GM18870 (cell line): ENCODE results near the gene ATG3.
"Not testable (repeated sequence)": the region's sequence is repeated elsewhere in the genome, so short reads cannot be mapped to it uniquely, and the experiment has no call there.

ENCODE experiments used
- ATAC-seq: cut with Tn5 transposase; IDR thresholded peaks from one replicate; pipeline ENCODE4 v1.9.1; 2021; ENCODE audit warnings: moderate library complexity; ENCODE audit not compliant: unreplicated experiment

ATG3 gene

GRCh38 chr3:112564247-112564939, 2.6 kb upstream of the ATG3 start:
- not testable (repeated sequence) for ATAC-seq

GRCh38 chr3:112561484-112561733, 353 bp downstream of the ATG3 start:
- no peak for ATAC-seq

GRCh38 chr3:112560721-112561483, 860 bp downstream of the ATG3 start:
- peak; percentile 17 for ATAC-seq

- no peak for ATAC-seq
Measured at GRCh38 chr3:112560307-112560706, 1.5 kb downstream of the ATG3 start.

DNA sequence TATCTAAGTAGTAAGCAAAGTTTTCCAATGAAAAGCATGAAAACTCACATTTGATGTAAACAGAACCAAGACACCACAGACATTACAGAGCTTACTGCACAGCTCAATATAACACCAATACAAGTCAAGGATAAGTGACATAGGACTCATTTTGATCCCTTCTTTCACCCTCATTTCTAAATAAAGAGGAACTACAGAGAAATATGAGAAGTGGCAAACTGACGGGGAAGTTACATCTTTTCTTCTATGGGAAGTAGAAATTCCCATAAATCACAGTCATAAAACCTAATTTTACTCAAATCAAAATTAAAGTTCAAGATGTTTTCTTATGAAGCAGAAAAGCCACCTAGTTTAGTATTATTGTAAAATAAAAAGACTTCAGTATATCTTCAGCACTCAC, 3.8 kb downstream of the ATG3 start:
- no peak for ATAC-seq

- ATAC-seq = no peak
Measured at GRCh38 chr3:112555535-112556170, 6.1 kb downstream of the ATG3 start.

DNA sequence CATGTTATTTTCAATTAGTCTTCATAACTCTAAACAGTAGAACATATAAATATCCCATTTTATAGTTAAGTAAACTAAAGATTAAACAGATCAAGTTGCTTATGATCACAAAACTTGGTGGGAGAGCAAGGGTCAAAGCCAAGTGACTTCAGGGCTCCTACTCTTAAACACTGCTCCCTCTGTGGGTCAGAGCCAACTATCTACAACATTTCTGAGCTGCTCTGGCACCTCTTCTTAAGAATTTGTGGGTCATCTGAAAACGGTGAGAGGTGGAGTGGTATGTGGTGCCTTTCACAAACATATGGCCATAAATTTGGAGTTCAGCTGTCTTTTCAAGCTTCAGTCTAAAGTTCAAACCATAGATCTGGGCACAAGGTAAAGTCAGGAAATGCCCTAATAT, 10.9 kb downstream of the ATG3 start:
- ATAC-seq = no peak

DNA sequence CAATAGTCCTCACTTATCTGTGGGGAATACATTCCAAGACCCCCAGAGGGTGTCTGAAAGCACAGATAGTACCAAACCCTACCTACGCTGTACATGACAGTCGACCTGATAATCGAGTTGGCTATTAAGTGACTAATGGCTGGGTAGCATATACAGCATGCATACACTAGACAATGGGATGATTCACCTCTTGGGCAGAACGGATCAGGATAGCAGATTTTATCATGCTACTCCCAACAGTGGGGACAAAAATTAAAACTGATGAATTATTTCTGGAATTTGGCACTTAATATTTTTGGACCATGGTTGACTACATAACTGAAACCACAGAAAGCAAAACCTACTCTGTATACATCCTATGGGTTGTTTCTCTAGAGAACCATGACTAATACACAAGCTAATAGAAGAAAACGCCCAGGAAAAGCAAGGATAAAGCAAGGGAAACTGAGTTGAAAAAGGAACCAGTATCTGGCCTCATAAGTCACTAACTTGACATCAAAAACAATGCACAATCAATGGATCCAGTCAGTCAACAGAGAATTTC, 15.5 kb downstream of the ATG3 start:
- no peak for ATAC-seq

GRCh38 chr3:112539825-112540650, 21.7 kb downstream of the ATG3 start:
- ATAC-seq = peak; percentile 86

- no peak for ATAC-seq
Measured at GRCh38 chr3:112531358-112531781, 30.4 kb downstream of the ATG3 start.

GRCh38 chr3:112530573-112530972, 31.2 kb downstream of the ATG3 start:
- no peak for ATAC-seq

DNA sequence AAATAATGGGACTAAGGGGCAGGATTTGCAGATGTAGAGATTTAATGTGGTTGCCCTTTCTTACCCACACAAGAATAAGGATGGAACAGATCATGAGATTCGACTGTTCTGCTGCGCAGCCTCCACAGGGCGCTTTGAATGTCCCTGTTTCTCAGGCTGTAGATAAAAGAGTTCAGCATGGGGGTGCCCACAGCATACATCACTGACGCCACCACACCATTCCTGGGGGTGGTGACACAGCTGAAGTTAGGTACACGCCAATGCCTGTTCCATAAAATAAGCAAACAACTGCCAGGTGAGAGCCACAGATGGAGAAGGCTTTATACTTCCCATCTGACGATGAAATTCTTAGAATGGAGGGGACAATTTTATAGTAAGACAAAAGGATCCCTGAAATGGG, 37.6 kb downstream of the ATG3 start:
- not testable (repeated sequence) for ATAC-seq

- no peak for ATAC-seq
Measured at GRCh38 chr3:112519424-112520001, 42.2 kb downstream of the ATG3 start.

GRCh38 chr3:112518970-112519369, 42.8 kb downstream of the ATG3 start:
- ATAC-seq = not testable (repeated sequence)

GRCh38 chr3:112514527-112515128, 47.1 kb downstream of the ATG3 start:
- ATAC-seq = peak; percentile 98

DNA sequence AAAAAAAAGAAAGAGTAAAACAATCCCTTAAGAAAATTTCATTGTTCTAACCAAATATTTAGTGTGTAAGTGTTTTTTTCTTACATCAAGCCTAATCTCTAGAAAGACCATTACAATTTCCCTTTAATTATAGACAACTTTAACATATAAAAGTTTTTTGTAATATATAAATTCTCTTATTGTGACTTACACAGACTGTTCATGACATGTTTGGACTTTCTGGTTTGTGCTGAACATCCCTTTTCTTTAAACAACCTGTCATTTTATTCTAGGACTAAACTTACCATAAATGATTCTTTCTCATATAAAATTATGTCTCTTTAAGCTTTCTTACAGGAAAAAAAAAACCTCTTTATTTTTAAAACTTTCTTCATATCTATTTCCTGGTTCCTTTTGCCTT, 49.4 kb downstream of the ATG3 start:
- ATAC-seq = no peak

- ATAC-seq = no peak
Measured at GRCh38 chr3:112508860-112509259, 52.9 kb downstream of the ATG3 start.

DNA sequence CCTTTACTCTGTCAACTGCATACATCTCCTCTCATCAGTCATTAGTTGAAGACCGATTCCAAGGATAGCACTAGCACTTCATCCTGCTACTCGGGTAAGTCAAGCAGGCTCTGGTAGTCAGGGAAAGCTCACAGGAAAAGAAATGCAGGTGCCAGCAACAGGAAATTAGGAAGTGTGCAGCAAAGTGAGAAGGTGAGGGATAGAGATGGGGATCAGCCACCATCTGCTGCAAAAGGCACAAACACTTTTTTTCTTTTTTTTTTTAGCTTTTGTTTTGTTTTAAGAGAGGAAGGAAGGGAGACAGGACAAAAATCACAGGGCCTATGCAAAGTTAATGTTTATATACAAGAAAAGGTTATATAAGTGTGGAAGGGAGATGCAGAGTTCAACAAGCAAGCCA, 53.5 kb downstream of the ATG3 start:
- ATAC-seq = no peak

GRCh38 chr3:112505907-112506306, 55.9 kb downstream of the ATG3 start:
- no peak for ATAC-seq

GRCh38 chr3:112504123-112504522, 57.6 kb downstream of the ATG3 start:
- ATAC-seq = no peak
